ES-I3 (cell line): Measurements from ENCODE around the gene NFIB.

Experiments used
- H3K36me3 ChIP-seq: 2 replicates; pipeline ENCODE4 v1.6.1; 2013; ENCODE audit warnings: mild to moderate bottlenecking, low read length, control low read depth, moderate library complexity; ENCODE audit not compliant: insufficient read depth
- H3K4me1 ChIP-seq: 2 replicates; pipeline ENCODE4 v1.6.1; 2013; ENCODE audit warnings: mild to moderate bottlenecking, control low read depth, low read length; ENCODE audit not compliant: insufficient read depth
- H3K9ac ChIP-seq: 2 replicates; pipeline ENCODE4 v1.6.1; 2013; ENCODE audit warnings: low read depth, mild to moderate bottlenecking, low read length, moderate library complexity
- H3K9me3 ChIP-seq: 2 replicates; pipeline ENCODE4 v1.6.1; 2013; ENCODE audit warnings: mild to moderate bottlenecking, low read length, moderate library complexity; ENCODE audit not compliant: control insufficient read depth, insufficient read depth

The NFIB gene

DNA sequence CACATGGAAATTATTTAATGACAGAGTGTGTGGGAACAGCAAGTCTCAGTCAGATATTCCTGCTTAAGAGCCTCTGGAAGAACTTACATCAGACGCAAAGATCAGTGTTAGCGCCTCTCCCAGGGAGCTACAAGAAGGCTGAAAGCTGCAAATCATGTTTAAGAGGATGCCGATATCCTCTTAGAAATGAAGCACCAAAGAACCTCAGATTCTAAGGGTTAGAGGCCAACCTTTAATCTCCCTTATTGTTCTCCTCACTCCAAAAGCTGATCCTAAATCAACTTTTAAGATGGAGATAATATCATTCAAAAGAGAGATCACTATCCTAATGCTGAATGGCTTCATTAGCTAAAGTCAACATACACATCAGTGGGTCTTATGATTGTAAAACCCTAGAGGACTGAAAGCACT lies 160.6 kb downstream of the NFIB start:
- H3K36me3 ChIP-seq: no peaks in the 10 kb centered on the region
- H3K9me3 ChIP-seq: no peaks in the 10 kb centered on the region
- no peak overlapping the region for H3K9ac ChIP-seq
- H3K4me1 ChIP-seq: no peaks in the 10 kb centered on the region

DNA sequence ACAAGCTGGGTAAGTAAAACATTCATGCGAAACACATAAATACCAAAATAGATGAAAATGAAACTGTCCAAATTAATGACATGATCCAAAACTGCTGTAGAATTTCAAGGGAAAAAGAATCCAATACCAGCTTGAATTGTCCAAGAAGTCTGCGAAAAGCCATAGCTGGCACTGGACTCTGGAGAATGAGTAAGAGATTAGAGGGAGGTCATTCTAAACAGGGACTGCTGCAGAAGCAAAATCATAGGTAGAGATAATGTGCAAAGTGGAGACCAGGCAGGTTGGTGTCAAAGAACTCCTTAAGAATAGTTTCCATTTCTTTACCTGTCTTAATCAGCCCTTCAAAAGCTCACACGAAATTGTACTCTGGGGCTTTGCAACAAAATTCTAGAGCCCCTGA lies 162.5 kb downstream of the NFIB start:
- Histone ChIP-seq H3K36me3 (no peaks in the 10 kb centered on the region), H3K9ac (no peak overlapping the region), H3K9me3 (no peaks in the 10 kb centered on the region), H3K4me1 (no peaks in the 10 kb centered on the region)

DNA sequence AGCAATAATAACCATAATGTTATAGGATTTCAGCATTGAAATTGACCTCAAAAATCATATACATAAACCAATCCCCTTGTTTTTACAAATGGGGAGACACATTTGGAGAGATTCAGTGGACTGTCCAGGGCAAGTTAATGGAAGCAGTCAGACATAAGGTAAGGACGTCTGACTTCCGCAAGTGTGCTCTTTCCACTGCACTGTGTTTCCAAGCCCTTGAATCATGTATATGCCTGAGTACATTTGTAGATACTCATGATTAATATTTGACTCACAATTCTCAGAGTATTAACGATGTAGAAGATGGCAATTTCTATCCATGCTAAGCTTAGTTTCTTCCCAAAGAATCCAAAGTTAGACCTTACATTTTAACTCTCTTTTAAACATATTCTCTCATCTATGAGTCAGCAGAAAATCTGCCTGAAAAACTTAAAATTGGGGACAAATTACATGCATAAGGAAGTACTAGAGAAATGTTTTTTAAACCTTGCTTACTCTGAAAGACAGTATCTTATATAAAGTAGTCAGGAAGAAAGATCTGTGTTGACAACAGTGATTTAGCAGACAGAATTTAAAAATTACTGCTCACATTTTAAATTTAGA lies 165.3 kb downstream of the NFIB start:
- Histone ChIP-seq H3K36me3 (no peaks in the 10 kb centered on the region), H3K9me3 (no peaks in the 10 kb centered on the region), H3K9ac (no peak overlapping the region), H3K4me1 (no peaks in the 10 kb centered on the region)

DNA sequence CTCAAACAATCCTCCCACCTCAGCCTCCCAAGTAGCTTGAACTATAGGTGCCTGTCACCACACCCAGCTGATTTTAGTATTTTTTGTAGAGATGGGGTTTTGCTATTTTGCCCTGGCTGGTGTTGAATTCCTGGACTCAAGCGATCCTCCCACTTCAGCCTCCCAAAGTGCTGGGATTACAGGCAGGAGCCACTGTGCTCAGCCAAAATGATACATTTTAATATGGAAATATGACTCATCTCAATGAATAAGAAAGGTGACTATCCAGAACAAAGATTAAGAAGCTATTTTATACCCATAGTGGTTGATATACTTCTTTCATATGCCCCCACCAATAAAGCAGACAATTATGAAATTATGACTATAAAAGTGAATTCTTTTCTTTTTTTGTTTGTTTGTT lies 166.2 kb downstream of the NFIB start:
- Histone ChIP-seq H3K4me1 (no peaks in the 10 kb centered on the region), H3K36me3 (no peaks in the 10 kb centered on the region), H3K9me3 (no peaks in the 10 kb centered on the region), H3K9ac (no peak overlapping the region)

DNA sequence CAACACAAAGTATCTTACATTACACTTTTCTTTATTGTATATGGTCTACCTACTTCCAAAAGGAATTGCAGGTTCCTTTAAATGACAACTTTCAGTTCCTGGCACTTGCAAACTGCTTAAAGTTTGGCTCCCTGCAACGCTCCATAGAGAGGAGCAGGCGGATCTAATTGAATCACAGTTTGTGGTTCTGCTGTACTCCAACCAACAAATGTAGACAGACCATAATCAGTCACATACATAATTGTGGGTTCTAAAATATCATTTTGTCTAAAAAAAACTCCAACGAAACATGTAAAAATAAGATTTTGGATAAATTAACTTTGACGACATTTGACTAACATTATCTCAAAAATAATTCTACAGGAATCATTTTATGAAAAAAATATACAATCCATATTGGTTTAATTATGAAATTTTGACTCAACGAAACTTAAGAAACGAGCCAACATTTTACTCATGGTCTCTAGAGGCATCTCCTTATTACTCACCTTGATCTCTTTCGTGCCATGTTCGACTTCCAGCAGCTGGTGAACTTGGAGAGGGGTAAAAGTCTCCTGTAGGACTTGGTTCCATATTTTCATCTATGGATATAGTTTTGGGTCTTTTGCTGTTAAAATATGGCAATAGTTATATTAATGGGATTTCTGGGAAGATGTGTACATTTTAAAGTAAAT lies 167.6 kb downstream of the NFIB start:
- no peaks in the 10 kb centered on the region for H3K4me1 ChIP-seq
- no peaks in the 10 kb centered on the region for H3K36me3 ChIP-seq
- no peaks in the 10 kb centered on the region for H3K9me3 ChIP-seq
- H3K9ac ChIP-seq: no peak overlapping the region

DNA sequence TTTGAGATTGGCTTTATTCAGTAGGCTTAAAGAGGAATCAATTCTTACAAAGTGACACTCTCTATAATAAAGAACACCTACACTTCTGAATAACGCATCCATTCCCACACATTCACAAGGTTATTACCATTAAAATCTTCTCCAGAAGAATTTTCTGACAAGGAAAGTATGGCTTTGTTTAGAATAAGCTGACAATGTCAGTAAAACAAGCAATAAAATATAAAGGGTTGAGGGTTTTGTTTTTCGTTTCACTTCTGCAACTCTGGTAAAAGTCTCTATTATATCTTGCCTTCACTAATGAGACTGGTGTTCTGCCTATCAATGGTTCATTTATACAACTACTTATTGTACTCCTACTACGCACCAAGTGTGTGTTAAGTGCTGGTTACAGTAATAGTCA lies 169.7 kb downstream of the NFIB start:
- H3K9ac ChIP-seq: no peak overlapping the region
- H3K4me1 ChIP-seq: no peaks in the 10 kb centered on the region
- no peaks in the 10 kb centered on the region for H3K36me3 ChIP-seq
- H3K9me3 ChIP-seq: no peaks in the 10 kb centered on the region

DNA sequence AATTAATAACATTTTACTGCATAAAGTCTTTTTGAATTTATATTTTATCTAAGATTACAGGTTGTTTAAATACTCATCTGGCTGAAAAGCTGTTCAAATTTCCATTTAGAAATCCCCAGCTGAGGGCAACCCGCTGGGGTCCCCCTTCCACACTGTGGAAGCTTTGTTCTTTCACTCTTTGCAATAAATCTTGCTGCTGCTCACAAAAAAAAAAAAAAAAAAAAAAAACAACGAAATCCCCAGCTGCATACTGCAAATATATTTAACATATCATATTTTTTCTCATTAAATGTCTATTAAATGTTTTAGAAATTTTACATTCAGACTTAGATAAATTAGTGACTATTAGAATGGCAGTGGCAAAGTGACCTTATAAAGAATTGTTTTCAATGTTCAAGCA lies 172.2 kb downstream of the NFIB start:
- Histone ChIP-seq H3K36me3 (no peaks in the 10 kb centered on the region), H3K9ac (no peak overlapping the region), H3K4me1 (no peaks in the 10 kb centered on the region; the same call in 1 of the 2 replicates), H3K9me3 (no peaks in the 10 kb centered on the region)

DNA sequence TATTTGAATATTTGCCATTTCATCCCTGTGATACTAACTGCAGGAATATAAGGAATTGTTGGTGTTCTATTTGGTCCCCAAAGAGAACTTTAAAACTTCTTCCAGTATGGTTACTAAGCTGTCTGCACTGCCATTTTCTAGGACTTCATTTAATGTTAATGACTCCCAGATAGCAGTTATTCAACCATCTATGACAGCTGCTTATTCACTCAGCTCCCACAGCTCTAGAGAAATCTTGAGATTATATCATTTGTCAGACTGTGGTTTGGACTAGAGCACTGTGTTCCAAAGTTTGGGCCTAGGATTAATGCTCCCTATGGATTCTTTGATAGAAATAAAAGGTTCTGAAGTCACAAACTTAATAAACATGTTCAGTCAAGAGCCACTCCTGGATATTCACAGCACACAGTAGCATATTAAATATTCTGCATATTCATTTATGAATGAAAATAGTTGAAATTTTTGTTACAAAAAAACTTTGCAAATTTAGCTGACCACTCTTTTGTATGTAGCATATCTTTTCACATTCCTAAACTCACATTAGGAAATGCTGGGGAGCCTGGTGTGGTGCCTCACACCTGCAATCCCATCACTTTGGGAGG lies 173.7 kb downstream of the NFIB start:
- Histone ChIP-seq H3K9ac (no peak overlapping the region), H3K9me3 (no peaks in the 10 kb centered on the region), H3K36me3 (no peaks in the 10 kb centered on the region), H3K4me1 (no peaks in the 10 kb centered on the region; the same call in 1 of the 2 replicates)

DNA sequence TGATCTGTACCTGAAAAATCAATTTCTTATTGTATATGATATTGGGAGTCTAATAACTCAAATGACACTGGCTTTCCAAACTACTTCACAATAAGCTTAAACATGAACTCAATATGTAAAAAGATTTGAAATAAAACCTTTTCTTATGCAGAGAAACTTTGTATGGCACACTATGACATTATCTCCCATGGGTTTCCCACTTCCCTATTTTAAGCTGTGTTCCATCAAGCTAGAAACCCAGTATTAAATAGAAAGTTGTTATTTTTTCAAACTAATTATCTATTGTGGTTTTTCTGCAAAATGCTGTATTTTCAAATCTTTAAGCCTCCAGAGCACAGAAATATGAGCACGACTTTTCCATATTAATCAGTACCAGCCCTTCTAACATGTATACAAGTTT lies 174.7 kb downstream of the NFIB start:
- Histone ChIP-seq H3K4me1 (no peaks in the 10 kb centered on the region; the same call in 1 of the 2 replicates), H3K9ac (no peak overlapping the region), H3K9me3 (no peaks in the 10 kb centered on the region), H3K36me3 (no peaks in the 10 kb centered on the region)

DNA sequence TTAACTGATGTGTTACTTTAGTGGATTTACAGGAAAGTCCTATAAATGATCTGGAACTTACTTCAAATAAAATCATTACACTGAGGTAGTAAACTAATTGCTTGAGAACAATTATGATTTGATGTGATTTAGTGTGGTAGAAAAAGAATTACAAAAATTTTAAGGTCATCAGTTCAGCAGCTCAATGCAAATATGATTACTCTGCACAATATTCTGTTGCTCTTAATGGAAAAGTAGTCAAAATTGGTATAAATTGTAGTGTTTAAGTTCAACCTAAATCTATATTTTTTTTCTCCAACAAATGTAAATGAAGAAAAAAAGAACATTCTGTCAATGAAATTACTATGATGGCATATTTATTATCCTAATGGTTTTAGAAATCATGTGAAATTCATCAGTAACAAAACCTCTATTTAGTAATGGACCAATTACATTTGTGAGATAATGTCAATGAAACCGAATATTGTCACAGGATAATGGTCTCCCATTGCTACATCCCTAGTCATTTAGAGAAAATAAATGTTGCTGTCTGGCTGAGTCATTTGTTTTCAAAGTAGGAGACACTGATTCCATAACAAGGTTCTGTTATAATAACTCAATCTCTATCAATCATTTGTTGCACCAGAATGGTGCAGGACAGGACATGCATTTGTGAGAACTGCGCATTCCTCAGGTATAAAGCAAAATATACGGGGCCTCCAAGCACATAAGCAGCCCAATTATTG lies 177.1 kb downstream of the NFIB start:
- H3K4me1 ChIP-seq: no peaks in the 10 kb centered on the region; the same call in 1 of the 2 replicates
- H3K9ac ChIP-seq: no peak overlapping the region
- H3K36me3 ChIP-seq: no peaks in the 10 kb centered on the region
- no peaks in the 10 kb centered on the region for H3K9me3 ChIP-seq

DNA sequence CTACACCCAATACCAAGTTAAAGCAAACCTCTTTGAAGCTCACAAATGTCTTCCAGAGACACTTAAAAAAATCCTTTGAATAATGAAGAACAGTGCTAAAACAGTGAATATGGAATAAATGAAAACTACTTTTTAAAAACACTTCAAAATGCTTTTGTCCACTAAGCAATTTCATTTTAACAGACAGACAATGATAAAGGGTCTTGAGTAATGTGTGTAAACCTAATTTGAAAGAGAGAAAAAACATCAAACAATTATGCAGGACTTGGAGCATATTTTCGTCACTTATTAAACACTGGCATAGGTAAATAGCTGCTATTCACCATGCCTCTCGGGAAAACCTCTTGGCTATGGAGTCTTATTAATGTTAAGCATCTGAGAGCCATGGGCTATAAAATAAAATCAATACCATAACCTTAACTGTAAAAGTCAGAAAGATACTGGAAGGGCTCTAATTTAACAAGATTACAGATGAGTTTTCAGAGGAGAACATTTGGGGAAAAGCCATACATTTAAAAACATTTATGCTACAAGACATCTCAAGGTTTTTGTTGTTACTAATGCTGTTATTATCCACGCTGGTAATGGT lies 177.8 kb downstream of the NFIB start:
- Histone ChIP-seq H3K9ac (no peak overlapping the region), H3K9me3 (no peaks in the 10 kb centered on the region), H3K4me1 (no peaks in the 10 kb centered on the region; the same call in 1 of the 2 replicates), H3K36me3 (no peaks in the 10 kb centered on the region)

DNA sequence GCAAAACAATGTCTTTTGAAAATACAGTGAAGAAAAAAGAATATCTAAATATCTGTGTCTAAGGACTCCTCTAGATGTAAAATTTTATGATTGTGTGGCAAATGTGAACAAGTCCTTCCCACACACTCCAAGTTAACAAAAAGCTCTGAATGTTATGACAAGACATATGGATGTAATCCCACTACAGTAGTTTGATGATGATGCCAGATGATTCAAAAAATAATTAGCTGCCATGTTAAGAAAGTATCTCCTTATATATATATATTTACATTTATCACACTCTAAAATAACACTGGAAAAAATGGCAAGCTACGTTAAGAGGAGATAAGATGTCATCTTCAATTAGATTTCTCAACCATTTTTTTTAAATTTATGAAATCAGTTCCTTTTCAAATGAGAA lies 178.5 kb downstream of the NFIB start:
- H3K9me3 ChIP-seq: no peaks in the 10 kb centered on the region
- no peak overlapping the region for H3K9ac ChIP-seq
- no peaks in the 10 kb centered on the region; the same call in 1 of the 2 replicates for H3K4me1 ChIP-seq
- no peaks in the 10 kb centered on the region for H3K36me3 ChIP-seq

DNA sequence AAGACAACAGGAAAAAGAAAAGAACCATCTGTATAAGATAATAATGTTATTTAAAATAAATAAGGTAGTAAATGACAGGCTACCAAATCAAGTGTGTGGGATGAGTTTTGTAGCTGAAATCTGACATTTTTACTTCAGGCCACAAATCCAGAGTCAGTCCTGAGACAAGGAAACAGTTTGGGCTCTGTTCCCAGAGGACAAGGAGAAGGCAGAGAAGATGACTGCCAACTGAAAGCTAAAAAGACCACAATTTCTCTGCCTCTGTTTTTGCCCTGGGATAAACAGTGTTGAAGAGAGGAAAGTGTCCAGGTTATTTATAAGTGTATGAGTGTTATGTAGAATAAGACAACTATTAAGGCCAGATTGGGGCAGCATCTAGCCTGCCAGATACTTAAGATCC lies 180.5 kb downstream of the NFIB start:
- Histone ChIP-seq H3K4me1 (no peaks in the 10 kb centered on the region; the same call in 1 of the 2 replicates), H3K9me3 (no peaks in the 10 kb centered on the region), H3K9ac (no peak overlapping the region), H3K36me3 (no peaks in the 10 kb centered on the region)

DNA sequence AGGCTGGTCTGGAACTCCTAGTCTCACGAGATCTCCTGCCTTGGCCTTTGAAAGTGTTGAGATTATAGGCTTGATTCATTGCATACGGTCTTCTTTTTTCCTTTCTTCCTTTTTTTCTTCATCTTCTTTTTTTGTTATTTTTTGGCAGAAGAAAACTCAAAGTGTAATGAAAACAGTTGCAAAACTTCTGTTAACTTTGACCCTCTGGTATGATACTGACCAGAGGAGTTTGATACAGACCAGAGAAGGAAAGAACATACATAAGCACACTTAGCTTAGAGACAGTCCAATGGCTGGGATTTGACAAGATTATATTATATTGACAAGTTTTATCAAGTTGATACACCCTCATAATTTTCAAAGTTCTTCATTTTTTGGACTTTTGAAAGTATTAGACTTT lies 181.2 kb downstream of the NFIB start:
- H3K4me1 ChIP-seq: no peaks in the 10 kb centered on the region; the same call in 1 of the 2 replicates
- H3K9me3 ChIP-seq: no peaks in the 10 kb centered on the region
- H3K36me3 ChIP-seq: no peaks in the 10 kb centered on the region
- H3K9ac ChIP-seq: no peak overlapping the region
